Activated CD8-positive, alpha-beta T cell treated with anti-CD3 and anti-CD28 coated beads for 36 hours (primary cell): ENCODE data around the gene ZMIZ1. TPM values are rescaled to one million over a fixed set of nuclear protein-coding genes. Genes with fewer than 3 reads are reported as not detected.

ENCODE experiments used
- ATAC-seq: fragments of 200-7000 bp; cut with Tn5 transposase; one replicate; pipeline ENCODE4 v1.10.0; 2021; ENCODE audit warnings: mild to moderate bottlenecking, moderate library complexity
- CTCF ChIA-PET: fragments of 350-600 bp; sonication (Branson Sonifier 250); formaldehyde crosslinking; loops from one replicate; lab custom pipeline; 2021; ENCODE audit warnings: antibody characterized with exemption; lab: Charles Lee
- POLR2A ChIA-PET: fragments of 350-600 bp; sonication (Branson Sonifier 250); formaldehyde crosslinking; loops from one replicate; lab custom pipeline; 2021; ENCODE audit warnings: antibody characterized with exemption; lab: Charles Lee
- DNase-seq: peaks from one replicate; pipeline ENCODE4 v3.0.0-alpha.2; 2020
- H3K27ac Mint-ChIP-seq: one replicate; pipeline ENCODE4 v1.8.0; 2021; ENCODE audit warnings: mild to moderate bottlenecking, mixed read lengths
- H3K27me3 Mint-ChIP-seq: one replicate; pipeline ENCODE4 v1.8.0; 2021; ENCODE audit warnings: mixed read lengths
- H3K36me3 Mint-ChIP-seq: one replicate; pipeline ENCODE4 v1.8.0; 2021; ENCODE audit warnings: low read depth, mixed read lengths
- H3K4me1 Mint-ChIP-seq: one replicate; pipeline ENCODE4 v1.8.0; 2021; ENCODE audit warnings: low read depth, mixed read lengths
- H3K4me3 Mint-ChIP-seq: one replicate; pipeline ENCODE4 v1.8.0; 2021; ENCODE audit warnings: mild to moderate bottlenecking, moderate library complexity, mixed read lengths
- H3K9me3 Mint-ChIP-seq: one replicate; pipeline ENCODE4 v1.8.0; 2021; ENCODE audit warnings: mixed read lengths
- intact Hi-C: fragments of 100-400 bp; cut with micrococcal nuclease; formaldehyde crosslinking; loops from one replicate; pipeline ENCODE4 v1.10.0; 2022
- total RNA-seq, 2 experiments: library from RNA; stranded (reverse); gene quantifications; one replicate each; pipeline ENCODE4 v1.2.3, GENCODE V29; 2021
- TF ChIP-seq, protein P1 (sequence below): fragments of 200-600 bp; IDR thresholded peaks from one replicate; pipeline ENCODE4 v1.8.0; 2022; ENCODE audit warnings: antibody characterized with exemption, mild to moderate bottlenecking

ZMIZ1 gene
- total RNA-seq, 2 experiments from 2014 or later, result 46.5 to 52.2 TPM

DNA sequence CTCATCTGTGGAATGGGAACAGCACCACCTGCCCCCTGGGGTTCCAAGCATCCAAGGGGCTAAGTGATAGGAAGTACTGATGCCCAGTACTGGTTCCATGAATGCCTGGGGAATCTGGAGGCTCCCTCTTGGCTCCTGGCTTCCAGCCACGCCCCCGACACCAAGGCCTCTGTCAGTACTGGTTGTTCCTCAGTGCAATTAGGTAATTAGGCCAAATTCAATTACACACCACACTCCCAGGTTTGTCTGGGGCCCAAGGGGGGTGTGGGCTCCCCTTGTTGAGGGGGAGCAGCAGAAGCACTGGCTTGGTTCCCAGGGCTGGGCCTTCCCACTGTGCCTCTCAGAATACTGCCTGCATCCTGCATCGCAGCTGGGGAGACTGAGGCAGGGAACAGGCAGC is 164.1 kb downstream of the ZMIZ1 start:
- H3K27me3 Mint-ChIP-seq, result no peaks in the 10 kb centered on the region

DNA sequence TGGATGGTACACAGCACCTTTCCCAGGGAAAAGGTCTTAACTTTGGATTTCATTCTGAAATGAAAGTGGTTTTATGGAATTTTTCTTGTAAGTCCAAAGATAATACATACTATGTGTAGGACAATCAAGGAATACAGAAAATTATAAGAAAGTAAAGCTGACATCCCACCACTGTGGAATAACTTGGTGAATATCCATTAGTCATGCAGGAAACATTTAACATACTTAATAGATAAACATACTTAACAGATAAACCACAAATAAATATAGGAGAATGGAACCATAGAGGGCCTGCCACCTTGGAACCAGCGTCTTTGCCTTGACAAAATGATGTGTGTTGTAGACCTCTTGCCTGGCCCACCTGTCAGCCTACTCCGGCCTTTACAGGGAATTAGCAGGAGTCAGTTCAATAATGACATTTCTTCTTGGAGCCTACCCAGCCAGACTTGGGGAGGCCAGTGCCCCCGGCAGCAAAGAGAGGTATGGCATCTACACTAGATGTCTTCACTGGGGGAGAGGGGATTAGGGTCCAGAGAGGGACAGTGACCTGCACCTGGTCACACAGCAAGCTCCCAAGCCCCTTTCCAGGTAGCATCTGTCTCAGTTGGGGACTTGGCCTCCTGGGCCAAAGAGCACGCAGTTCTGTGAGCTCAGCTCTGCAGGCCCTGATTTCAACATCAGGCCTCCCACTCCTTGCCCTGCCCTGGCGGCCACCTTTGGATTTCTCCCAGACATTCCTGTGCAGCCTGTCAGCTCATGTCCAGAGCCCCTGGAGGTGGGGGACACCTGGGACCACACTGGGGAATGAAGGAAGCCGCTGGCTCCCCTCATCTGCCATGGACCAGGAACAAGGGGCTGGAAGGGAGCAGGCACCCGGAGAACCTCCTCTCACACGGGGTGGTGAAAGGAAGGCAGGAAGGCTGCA is 165.9 kb downstream of the ZMIZ1 start:
- Mint-ChIP-seq H3K27me3 (no peaks in the 10 kb centered on the region), H3K4me1 (peaks cover 2% of the 10 kb centered on the region), H3K9me3 (no peaks in the 10 kb centered on the region), H3K36me3 (no peaks in the 10 kb centered on the region), H3K4me3 (no peak overlapping the region), H3K27ac (no peak overlapping the region)
- TF ChIP-seq, protein P1, sequence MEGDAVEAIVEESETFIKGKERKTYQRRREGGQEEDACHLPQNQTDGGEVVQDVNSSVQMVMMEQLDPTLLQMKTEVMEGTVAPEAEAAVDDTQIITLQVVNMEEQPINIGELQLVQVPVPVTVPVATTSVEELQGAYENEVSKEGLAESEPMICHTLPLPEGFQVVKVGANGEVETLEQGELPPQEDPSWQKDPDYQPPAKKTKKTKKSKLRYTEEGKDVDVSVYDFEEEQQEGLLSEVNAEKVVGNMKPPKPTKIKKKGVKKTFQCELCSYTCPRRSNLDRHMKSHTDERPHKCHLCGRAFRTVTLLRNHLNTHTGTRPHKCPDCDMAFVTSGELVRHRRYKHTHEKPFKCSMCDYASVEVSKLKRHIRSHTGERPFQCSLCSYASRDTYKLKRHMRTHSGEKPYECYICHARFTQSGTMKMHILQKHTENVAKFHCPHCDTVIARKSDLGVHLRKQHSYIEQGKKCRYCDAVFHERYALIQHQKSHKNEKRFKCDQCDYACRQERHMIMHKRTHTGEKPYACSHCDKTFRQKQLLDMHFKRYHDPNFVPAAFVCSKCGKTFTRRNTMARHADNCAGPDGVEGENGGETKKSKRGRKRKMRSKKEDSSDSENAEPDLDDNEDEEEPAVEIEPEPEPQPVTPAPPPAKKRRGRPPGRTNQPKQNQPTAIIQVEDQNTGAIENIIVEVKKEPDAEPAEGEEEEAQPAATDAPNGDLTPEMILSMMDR, result no peak
- ChIA-PET CTCF (interaction anchor here (1.2 kb wide), 1 partner anchor 140 kb away, joined by 3 read pairs; no protein-coding TSS in a partner anchor), POLR2A (no interaction called here)
- intact Hi-C loops, result no loop called here
- ATAC-seq (no peak), DNase-seq (no peak)

More for the DNA sequence above, 164.1 kb downstream of the ZMIZ1 start:
- DNase-seq (no peak), ATAC-seq (no peak)
- POLR2A ChIA-PET, result no interaction called here
- intact Hi-C loops, result no loop called here
- H3K27ac Mint-ChIP-seq, result no peak overlapping the region
- TF ChIP-seq, protein P1, result no peak
- H3K4me1 Mint-ChIP-seq, result no peaks in the 10 kb centered on the region
- H3K9me3 Mint-ChIP-seq, result no peaks in the 10 kb centered on the region
- CTCF ChIA-PET, result no interaction called here
- no peak overlapping the region for H3K4me3 Mint-ChIP-seq
- no peaks in the 10 kb centered on the region for H3K36me3 Mint-ChIP-seq

DNA sequence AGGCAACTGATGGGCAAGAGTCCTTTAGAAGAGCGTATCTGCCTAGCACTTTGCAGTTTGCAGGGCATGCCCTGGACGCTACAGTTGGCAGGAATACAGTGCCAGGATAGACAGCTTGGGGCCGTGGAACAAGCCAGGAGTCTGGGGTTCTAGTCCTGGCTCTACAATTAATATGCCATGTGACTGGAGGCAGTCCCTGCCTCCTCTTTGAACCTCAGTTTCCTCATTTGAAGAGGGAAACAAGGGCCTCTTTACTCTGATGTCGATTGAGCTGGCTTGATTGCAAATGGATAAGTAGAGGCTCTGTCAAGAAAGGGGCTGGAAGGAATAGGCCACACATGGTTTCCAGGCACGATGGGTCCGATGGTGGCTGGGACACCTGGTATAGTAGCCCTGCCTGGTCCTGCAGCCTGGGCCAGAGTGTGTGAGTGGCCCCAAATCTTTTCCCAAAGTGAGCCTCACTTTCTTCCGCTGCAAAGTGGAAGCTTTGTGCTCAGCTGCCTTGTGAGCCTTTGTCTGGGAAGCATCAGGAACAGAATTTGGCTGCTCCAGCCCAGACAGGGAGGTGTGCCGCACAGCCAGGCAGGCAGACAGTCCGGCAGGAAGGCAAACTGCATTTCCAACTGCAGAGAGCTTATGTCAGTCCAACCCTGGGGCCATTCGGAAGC is 167.1 kb downstream of the ZMIZ1 start:
- H3K4me3 Mint-ChIP-seq, result no peak overlapping the region
- no peaks in the 10 kb centered on the region for H3K9me3 Mint-ChIP-seq
- CTCF ChIA-PET, result no interaction called here
- peaks cover 8% of the 10 kb centered on the region for H3K4me1 Mint-ChIP-seq
- DNase-seq (no peak), ATAC-seq (no peak)
- intact Hi-C loops, result no loop called here
- H3K36me3 Mint-ChIP-seq, result no peaks in the 10 kb centered on the region
- TF ChIP-seq, protein P1, result no peak
- H3K27me3 Mint-ChIP-seq, result no peaks in the 10 kb centered on the region
- H3K27ac Mint-ChIP-seq, result no peak overlapping the region
- POLR2A ChIA-PET, result interaction anchor here (0.9 to 1.0 kb wide), 2 partner anchors 10 to 14 kb away, joined by 3 read pairs; no protein-coding TSS in a partner anchor

DNA sequence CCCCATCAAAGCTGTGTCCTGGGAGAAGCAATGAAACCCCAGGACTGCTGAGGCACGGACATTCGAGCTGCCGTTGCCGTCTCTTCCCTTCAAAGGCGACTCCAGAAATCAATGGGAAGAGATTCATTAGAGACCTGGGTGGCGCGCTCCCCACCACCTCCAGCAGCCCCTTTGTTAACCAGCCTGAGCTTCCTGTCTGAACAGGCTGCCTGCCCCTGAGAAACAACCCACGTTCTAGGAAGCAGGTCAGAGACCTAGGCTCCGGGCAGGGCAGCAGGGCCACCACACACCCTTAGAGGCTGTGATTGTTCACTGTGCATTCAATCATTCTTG is 167.6 kb downstream of the ZMIZ1 start:
- Mint-ChIP-seq H3K36me3 (no peaks in the 10 kb centered on the region), H3K27ac (no peak overlapping the region), H3K4me3 (no peak overlapping the region), H3K27me3 (no peaks in the 10 kb centered on the region), H3K4me1 (peaks cover 13% of the 10 kb centered on the region), H3K9me3 (no peaks in the 10 kb centered on the region)
- ChIA-PET CTCF (no interaction called here), POLR2A (interaction anchor here (0.9 to 1.0 kb wide), 2 partner anchors 9 to 14 kb away, joined by 3 read pairs; no protein-coding TSS in a partner anchor)
- ATAC-seq (no peak), DNase-seq (no peak)
- TF ChIP-seq, protein P1, result no peak
- intact Hi-C loops, result no loop called here
